Epithelial cell of proximal tubule (primary cell): ENCODE results near the gene SEMA5A. TPM values are rescaled to one million over a fixed set of nuclear protein-coding genes. Genes with fewer than 3 reads are reported as not detected.

ENCODE experiments used
- DNase-seq: peaks from one replicate; pipeline ENCODE4 v3.0.0-alpha.2; 2011; ENCODE audit warnings: low read depth
- H3K4me3 ChIP-seq: 2 replicates; pipeline ENCODE4 v1.5.1; 2011; ENCODE audit warnings: low read depth, mild to moderate bottlenecking, low read length
- total RNA-seq: library from RNA; depleted of rRNA; stranded (reverse); fragments of >200 nt; gene quantifications from 2 replicates; pipeline ENCODE4 v1.2.3, GENCODE V29; 2015
- TF ChIP-seq, protein P1 (sequence below): conservative IDR thresholded peaks from 2 replicates; pipeline ENCODE4 v1.5.1; 2012; ENCODE audit warnings: low read depth, mild to moderate bottlenecking, low read length

The SEMA5A gene
- total RNA-seq, 1 donor from 2014 or later: 4.0 TPM

DNA sequence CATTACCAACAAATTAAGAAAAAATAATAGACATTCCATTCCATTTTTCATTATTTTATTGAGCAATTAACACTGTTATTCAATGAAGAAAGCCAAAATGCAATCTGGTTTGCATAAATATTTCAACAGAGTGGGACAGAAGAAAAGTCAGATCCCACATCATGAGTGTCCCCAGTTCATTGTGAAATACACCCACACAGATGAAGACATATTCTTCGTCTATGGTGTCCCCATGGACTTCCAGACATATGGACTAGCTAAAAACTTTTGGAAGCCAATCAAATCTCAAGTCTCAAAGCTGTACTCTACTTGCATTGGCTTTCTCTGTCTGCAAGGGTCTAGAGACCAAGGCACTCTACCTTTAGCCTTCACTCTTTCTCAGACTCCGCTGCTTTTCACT, 194.3 kb downstream of the SEMA5A start:
- no peak for DNase-seq
- TF ChIP-seq, protein P1, sequence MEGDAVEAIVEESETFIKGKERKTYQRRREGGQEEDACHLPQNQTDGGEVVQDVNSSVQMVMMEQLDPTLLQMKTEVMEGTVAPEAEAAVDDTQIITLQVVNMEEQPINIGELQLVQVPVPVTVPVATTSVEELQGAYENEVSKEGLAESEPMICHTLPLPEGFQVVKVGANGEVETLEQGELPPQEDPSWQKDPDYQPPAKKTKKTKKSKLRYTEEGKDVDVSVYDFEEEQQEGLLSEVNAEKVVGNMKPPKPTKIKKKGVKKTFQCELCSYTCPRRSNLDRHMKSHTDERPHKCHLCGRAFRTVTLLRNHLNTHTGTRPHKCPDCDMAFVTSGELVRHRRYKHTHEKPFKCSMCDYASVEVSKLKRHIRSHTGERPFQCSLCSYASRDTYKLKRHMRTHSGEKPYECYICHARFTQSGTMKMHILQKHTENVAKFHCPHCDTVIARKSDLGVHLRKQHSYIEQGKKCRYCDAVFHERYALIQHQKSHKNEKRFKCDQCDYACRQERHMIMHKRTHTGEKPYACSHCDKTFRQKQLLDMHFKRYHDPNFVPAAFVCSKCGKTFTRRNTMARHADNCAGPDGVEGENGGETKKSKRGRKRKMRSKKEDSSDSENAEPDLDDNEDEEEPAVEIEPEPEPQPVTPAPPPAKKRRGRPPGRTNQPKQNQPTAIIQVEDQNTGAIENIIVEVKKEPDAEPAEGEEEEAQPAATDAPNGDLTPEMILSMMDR: no peak
- no peak overlapping the region for H3K4me3 ChIP-seq

DNA sequence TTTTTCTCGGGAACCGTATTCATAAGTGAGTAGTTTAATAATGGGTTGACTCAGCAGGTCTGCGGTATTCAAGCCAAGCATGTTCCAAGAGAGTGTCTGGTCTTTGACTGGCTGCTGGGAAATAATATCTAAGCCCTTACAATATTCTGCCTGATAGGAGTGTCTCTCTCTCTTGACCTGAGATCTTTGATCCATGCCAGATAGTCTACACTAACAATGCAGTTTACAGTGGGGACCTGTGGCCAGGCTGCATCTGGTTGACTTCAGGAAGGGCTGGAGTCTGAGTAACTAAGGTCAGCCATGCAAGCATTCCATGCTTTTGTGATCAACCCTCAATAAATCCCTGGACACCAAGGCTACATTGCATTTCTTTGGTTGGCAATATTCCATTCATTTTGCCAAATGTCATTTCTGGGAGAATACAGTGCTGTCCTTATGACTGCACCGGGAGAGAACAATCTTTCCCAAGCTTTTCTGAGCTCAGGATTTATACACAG, 195.5 kb downstream of the SEMA5A start:
- DNase-seq: no peak
- TF ChIP-seq, protein P1: no peak
- no peak overlapping the region for H3K4me3 ChIP-seq

DNA sequence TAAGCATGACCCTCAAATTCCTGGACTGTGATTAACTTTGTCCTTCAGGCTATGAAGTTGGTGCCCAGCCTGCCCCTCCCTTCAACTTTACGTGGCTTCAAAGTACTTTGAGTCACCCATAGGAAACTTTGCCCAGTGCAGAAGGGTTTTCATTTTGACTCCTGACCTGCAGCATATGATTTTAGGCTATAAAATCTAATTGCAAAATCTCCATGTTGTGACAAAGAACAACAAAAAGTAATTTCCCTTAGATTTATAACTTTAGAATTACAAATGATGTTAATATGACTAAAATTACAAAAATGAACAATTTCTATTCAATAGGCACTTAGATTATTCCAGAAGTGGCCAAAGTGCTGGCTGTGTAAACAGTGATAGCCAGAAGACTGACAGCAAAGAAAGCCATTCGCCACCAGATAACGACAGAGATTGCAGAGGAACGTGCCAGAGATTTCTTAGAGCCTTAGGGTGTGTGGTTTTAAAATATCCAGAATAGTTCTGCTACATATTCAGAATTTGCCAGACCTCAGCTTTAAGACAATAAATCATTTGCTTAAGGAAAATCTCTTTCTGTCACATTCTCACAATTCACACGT, 197.4 kb downstream of the SEMA5A start:
- TF ChIP-seq, protein P1: no peak
- H3K4me3 ChIP-seq: no peak overlapping the region
- no peak for DNase-seq

DNA sequence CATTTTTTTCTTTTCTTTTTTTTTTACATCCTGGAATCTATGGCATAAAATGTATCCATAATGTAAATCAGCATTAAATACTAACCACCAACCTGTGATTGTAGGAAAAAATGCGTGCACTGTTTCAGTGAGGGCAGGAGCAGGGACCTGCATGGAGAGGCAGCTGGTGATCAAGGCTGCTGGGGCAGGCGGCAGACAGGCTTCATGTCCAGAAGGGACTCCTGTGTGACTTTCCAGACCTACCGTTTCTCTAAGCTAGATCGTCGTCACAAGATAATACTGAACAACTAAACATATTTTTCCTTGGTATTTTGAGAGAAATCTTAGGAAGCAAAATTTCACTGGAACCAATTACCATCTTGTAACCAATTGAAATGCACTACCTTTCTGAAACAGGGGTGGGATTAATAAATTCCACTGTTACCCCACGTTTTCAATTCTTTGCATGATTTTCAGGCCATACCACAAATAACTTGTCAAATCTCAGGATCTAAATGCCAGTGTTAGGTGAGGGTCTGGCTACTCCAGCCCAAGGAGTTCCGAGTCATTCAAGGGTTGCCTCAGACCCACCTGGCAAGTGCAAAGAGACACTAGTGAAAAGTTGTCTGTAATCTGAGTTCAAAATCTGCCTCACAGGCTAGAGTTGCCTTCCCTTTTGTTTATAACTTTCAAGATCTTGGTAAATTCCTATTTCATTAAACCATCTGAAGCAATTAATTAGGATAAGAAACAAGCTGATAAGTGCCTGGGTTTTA, 198.2 kb downstream of the SEMA5A start:
- no peak for DNase-seq
- TF ChIP-seq, protein P1: no peak

DNA sequence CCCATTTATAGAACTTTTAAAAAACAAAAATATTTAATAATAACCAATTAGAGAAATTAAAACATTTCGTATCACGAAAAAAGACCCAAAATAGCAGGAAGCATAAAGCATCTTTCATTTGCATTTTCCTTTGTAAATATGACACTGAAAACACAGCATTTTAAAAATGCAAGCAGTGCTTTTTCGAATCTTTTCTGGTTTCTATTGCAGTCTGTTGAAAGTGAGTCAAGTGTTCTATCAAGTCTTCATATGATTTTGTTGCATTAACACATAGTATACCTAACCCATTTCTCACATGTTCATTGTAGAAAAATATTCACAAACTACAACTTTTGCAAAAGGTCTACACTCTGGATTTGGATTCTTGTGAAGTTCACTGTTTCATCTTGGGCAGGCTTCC, 198.8 kb downstream of the SEMA5A start:
- TF ChIP-seq, protein P1: no peak
- no peak overlapping the region for H3K4me3 ChIP-seq
- DNase-seq: no peak

More for the DNA sequence above, 198.2 kb downstream of the SEMA5A start:
- no peak overlapping the region for H3K4me3 ChIP-seq

DNA sequence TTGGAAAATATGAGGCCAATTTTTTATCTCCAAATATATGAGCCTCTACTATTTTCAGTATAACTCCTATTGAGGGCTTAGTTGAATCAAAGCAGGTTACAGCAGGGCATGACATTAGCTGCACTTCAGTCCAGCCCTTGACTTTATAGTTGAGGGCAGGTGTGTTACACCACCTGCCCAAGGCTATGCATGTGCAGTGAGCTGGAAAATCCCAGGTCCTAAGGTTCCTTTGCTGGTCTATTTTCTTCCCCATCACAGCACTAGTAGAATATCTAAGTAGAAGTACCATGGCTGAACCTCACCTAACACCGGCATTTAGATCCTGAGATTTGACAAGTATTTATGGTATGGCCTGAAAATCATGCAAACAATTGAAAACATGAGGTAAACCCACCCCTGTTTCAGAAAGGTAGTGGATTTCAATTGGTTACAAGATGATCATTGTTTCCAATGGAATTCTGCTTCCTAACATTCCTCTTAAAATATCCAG, 201.1 kb downstream of the SEMA5A start:
- no peak for DNase-seq
- TF ChIP-seq, protein P1: no peak
- H3K4me3 ChIP-seq: no peak overlapping the region
